GM11168 (cell line): ENCODE results near the gene ISX.

Experiments
- in situ Hi-C: fragments of 300-500 bp; cut with MboI; formaldehyde crosslinking; loops from one replicate; pipeline ENCODE4 v1.12.0; 2022; ENCODE audit warnings: low sequenced_read_pairs; ENCODE audit not compliant: unreplicated experiment

ISX gene

DNA sequence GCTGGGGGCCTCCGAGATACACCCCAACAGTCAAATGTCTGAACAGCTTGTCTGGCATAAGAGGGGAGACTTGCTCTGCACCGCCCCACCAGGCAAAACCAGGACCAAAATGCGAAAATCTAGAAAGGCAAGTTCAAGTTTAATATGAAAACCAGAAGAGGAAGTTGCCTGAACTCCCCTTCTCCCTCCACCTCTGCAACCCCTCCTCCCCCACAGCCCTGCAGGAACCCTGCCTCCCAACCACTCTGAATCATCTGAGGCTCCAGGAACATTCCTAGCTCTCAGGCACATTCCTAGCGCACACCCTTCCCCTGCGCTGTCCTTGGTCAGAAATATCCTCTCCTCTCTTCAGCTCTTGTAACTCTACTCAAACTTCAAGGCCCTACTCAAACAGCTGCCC, 36.7 kb downstream of the ISX start:
- in situ Hi-C loops = no loop called here

DNA sequence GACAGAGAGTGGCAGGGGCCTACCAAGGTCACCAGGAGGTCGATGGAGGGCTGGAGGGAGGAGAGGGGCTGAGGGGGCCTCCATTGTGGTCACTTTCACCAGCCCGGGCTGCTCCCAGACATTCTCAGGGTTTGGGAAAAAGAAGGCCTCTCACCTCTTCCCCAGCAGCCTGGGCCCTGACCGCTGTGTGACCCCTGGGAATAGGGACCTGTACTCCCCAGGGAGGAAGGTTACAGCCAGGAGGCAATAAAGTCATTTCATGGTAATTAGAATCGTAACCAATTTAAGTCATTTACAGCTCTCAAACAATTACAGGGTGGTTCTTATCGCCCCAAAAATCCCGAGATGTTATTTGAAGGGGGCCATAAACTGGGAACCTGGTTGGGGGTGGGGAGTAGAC, 37.8 kb downstream of the ISX start:
- in situ Hi-C loops = no loop called here

DNA sequence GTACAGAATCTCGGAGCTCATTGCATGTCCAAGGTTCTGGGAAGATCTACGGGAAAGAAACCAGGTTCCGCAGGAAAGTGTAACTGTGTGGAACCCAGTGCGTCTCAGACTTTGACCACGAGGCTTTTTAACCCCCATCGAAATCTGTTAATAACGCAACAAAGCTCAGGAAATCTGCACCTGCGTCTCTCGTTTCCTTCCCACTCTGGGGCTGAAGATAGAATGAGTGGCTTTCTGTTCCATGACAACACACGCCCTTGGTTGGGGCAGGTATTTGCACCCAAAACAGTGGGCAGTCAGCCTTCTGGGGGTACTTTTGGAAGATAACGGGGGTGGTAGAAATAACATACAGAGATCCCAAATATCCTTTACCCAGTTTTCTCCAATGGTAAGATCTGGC, 38.5 kb downstream of the ISX start:
- in situ Hi-C loops = no loop called here

DNA sequence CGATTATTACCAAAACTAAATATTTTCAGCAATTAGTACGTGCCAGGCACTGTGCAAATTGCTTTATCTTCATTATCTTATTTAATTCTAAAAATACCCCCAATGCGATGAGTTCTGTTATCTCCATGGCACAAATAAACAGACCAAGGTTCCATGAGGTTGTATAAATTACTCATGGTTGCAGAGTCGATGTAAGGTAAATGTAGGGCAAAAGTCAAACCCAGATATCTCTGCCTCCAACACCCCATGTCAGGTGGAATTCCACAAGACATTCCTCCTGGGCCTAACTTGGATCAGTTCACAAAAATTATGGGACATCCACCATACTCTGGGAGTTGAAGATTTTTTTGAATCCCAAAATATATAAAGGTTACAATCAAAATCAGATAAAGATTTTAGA, 43.7 kb downstream of the ISX start:
- in situ Hi-C loops = no loop called here

DNA sequence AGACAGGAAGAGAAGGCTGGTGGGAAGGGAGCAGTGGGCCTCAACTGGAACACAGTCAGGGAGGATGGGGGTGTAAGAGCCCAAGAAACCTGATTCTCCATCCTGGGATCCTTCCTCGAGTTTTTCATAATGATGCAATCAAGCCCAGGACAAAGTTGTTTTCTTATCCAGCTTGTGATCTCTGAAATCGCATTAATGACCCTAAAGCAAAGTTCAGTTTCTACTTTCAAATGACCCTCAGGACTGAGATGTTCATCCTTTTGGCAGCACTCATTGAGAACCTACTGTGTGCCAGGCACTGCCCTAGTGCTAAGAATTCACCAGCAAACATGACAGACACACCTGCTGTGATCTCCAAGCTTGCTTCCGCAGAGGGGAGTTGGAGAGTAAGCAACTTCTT, 45.3 kb downstream of the ISX start:
- in situ Hi-C loops = no loop called here

DNA sequence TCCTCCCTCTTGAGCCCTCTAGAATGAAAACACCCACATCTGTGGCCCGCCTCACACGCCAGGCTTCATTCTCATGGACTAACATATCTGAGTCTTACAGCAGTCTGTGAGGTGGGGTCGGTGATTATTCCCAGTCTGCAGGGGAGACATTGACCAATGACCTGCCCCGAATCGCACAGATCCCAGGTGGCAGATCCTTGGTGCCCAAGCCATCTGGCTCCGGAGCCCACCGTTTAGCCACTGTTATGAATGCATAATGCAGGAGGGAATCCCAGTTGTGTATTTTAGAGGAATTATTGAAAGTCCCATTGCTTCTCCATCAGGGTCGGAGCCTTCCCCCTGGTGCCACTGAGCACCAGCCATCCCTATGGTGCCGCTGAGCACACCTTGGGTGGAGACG, 47.4 kb downstream of the ISX start:
- in situ Hi-C loops = no loop called here

DNA sequence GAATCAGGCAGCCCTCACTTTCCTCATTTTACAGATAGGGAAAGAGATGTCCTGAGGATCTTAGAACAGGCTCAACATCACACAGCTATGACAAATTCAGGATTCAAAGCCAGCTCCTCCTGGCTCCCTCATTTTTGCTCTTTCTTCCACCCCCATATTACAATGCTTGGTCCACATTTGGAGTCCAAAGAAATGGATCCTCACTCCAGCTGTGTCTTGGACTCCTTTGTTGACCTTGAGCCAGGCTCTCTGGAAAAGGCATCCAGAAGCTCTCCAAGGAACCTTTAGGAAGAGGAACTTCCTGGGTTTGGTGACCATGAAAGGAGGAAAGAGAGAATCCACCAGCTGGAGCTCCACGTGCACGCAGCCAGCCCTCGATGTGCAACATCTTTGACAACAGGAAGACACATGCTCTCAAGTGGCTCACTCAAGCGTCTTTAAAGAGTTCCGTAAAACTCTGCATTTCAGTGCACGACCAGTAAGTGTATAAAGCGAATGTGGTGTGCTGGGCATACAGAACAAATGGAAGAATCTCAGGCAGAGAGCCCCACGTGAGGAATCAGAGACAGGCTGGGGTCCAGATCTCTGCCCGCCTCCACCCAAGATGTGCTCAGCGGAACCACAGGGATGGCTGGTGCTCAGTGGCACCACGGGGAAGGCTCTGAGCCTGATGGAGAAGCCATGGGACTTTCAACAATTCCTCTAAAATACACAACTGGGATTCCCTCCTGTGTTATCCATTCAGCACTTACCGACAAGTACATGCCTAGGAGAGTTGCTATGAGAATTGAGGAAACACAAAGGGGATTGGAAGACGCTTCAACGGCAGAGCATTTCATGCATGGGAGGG, 48.4 kb downstream of the ISX start:
- in situ Hi-C loops = no loop called here

DNA sequence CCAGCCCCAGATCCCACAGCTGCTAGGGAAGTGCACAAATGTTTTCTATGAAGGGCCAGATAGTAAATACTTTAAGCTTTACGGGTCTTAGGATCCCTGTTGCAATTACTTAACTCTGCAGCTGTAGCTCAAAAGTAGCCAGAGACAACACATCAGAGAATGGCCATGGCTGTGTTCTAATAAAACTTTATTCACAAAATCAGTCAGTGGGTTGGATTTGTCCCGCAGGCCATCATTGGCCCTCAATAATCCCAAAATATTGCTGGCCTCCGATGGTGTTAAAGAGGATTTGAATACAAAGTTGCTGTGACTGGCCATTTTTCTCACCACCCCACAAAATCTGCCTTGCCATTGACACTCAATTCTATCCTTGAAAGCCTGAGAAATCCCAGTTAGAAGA, 49.6 kb downstream of the ISX start:
- in situ Hi-C loops = no loop called here

DNA sequence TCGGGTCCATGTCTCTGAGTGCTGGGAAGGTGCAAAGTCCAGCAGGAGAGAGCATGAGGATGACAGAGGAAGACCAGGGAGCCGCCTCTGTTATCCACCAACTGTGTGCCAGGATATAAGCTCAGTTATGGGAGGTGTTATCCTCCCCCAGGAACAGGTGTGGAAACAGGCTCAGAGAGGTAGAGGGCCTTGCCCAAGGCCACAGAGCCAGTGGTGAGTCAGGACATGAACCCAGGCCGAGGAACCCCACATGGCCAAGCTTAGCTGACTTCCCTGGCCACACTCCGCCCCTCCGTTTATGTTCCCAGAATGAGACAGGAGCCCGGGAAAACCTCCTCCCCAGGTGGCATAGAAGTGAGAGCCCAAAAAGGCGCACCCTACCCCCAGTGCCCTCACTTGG, 50.3 kb downstream of the ISX start:
- in situ Hi-C loops = no loop called here

DNA sequence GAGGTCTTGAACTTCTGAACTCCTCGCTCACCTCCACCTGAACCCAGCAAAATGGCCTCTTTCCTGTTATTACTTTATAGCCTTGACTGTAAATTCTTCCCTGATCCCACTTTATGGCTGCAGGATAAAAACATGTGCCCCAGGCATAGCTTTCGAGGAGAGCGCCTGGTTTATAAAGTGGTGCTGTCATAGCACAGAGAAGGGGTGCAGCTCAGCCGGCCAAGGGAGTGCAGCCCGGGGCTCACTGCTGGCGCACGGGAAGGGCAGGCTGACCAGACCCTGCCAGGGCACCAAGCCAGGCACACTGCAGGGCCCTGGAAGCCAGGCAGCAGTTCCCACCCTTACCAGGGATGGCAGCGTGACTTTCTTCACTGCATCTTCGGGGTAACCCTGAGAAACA, 50.9 kb downstream of the ISX start:
- in situ Hi-C loops = no loop called here

DNA sequence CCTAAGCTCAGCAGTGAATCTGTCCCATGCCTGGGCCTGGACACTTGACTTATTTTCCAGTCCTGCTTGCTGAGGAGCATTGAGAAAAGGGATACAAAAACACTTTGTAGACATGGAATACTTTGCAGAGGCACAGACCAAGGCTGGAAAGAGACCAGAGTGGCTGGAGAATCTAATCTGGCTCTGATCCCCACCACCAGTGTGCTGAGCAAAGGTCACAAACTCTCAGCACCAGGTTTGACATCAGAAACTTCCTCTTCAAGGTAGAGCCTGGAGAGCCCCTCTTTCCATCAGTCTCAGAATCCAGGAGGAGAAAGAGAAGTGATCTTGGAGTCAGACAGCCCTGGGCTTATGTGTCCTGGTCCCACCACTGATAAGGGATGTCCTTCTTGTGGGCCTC, 53.5 kb downstream of the ISX start:
- in situ Hi-C loops = no loop called here

DNA sequence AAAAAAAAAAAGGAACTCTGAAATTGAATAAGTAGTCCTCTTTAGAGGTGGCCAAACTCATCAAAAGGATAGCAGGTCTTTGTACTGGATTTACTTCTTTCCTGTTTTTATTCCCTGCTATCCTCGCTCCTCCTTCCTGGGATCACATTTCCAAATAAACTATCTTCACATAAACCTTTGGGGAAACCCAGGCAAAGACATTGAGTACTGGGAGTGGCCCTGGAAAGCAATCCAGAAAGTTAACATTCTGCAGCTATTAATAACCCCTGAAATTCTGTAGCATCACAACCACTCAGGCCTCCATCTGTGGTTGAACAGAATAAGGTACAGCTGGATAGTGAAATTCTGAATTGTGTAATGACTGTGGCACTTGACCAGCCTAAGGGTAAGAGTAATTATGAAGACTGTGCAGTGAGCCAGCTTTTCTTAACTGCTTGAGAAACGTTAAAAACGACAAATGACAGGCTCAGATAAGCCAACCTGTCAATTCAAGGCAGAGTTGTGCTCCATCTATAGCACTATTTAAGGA, 58.8 kb downstream of the ISX start:
- in situ Hi-C loops = no loop called here

DNA sequence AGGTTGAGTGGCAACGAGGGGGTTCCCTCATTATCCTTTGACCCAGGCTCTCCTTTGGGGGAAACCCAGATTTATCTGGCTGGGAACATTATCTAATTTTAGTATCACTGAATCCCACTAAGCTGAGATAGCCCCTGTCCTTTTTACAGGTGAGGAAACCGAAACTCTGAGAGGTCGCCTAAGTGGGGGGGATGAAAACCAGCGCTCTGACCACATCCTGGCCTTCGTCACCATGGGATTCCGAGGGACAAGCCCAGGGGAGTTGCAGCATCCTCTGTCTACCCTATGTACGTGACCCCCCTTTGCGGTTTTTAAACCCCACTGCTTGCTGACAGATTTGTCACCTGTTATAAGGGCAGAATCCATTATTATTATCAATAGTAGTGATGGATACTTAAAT, 61.0 kb downstream of the ISX start:
- in situ Hi-C loops = no loop called here

DNA sequence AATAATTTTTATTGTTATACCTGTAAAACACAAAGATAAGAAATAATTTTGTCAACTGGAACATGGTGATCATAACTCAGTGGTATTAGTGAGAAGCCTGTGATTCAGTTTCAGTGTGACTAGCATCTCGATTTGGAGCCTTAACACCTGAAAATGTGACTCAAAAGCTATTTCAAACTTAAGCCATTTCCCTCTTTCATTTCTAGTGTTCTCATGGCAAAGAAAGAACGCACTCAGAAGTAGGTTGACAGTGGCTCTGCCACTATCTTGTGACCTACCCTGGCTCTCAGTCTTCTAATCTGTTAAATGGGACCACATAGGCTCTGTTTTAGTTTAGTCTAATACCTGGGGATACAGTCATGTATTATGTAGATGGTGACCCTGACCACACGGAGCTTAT, 62.7 kb downstream of the ISX start:
- in situ Hi-C loops = no loop called here

DNA sequence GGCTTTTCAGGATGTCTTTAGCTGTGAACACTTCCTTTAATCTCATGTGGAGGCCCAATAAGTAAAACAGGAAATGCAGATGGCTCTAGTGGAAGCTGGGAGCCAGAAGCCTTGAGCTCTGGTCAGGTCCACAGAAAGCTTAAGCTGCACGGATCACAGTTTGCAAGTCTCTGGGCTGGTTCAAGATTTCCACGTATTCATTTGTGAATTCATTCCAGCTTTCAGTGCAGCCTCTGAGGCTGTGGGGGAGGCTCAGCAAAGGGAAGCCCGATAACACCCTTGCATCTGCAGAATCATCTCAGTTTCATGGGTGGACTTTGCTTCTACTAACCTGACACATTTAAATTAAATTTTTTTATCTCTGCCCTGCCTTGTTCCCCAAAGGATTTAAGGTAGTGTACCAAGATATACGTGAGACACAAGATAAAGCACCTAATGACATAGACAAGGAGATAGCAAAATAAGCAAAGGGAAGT, 65.6 kb downstream of the ISX start:
- in situ Hi-C loops = no loop called here

DNA sequence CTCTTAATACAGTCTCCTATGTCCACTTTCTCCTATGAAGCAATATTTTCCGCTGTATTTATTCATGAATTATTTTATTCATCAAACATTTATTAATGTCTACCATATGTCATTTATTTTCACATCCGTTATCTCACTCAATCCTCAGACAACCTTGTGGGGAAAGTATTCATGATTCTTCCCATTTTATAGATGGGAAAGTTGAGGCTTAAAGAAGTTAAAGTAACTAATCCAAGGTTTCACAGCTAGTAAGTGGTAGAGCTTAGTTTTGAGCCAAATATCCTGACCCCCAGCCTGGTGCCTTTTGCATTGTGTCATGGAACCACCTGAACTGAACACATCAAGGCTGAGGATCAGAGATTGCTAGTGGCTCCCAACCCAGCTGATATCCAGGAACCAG, 66.6 kb downstream of the ISX start:
- in situ Hi-C loops = no loop called here

DNA sequence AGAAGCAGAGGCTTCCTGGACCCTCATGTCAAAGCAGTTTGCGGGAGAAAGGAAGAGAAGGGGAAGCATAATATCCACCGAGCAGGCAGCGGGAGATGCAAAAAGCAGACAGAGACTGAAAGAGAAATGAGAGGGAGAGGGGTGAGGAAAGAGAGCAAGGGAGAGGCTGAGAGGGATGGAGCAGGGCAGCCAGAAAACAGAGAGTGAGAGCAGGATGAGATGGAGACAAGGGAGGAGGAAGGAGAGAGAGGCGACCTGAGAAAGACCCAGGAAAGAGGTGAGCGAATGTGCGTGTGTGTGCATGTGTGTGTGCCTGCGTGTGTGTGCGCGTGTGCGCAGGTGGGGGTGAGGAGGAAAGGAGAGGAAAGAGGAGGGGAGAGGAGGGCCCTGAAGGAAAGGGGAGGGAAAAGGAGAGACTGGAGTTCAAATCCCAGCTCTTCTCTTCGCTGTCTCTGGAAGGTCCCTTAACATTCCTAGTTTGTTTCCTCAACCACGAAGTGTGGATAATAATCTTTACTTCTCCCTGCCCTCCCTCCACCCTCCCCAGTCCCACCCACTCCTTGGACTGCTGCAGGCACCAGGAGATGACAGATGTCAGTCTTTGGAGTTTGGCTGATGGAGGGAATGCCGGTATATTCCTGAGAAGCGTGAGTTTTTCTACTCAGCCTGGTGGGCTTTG, 67.9 kb downstream of the ISX start:
- in situ Hi-C loops = no loop called here

DNA sequence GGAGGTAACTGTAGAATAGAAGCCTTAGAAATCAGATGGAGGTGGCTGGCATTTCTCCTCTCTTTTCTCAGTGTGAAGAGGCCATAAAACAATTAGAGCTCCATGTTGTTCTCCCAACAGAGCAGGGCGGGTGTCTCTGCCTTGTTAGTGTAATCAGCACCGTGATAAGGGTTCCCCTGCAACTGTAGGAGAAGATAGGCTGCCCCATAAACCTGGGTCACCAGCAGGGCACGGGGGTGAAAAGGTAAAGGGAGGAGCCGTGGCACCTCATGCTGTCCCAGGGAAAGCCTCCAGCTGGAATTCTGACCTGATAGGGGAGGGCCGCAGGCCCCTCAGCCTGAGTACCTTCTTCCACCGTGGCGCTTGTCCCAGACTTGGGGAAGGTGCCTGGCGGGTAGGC, 68.7 kb downstream of the ISX start:
- in situ Hi-C loops = no loop called here

DNA sequence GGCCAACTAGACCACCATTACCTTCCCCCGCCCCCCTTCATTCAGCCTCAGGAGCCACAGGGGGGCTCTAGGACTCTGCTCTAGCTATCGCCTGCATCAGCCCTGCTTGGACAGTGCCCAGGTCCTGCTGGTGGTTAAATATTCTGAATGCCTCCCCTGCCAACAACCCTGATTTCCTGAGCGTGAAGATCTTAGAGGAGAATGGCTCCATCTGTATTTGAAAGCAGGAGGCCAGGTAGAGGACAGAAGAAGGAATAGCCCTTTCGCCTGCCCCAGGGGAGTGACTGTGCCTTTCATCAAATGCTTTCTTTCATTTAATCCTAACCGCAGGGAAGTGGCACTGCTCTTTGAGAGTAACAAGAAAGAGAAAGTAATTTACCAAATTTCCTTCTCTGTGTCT, 69.2 kb downstream of the ISX start:
- in situ Hi-C loops = no loop called here
